Vagina (tissue), 2 donors: ENCODE measurements around the gene KRTAP12-2.

ENCODE experiments used
- POLR2A ChIP-seq, 2 donors: fragments of 450-650 bp; IDR thresholded peaks; one replicate each; pipeline ENCODE4 v1.6.1; 2017; ENCODE audit warnings: antibody characterized with exemption in 2 of 2, mild to moderate bottlenecking in 2 of 2, moderate library complexity in 2 of 2
- POLR2AphosphoS5 ChIP-seq, 2 donors: sonication (generic); formaldehyde crosslinking; IDR thresholded peaks; one replicate each; pipeline ENCODE4 v1.9.0; 2017; ENCODE audit warnings: antibody characterized with exemption in 2 of 2, mild to moderate bottlenecking in 2 of 2, low read depth in 1 of 2; ENCODE audit not compliant: insufficient read depth in 1 of 2
- TF ChIP-seq, protein P1 (sequence below), 3 experiments: fragments of 450-650 bp in 2 of 3; fragments of 200-600 bp in 1 of 3; sonication (generic) in 1 of 3; IDR thresholded peaks; one replicate each; pipeline ENCODE4 v1.5.1; 2017 to 2019; ENCODE audit warnings: antibody characterized with exemption in 3 of 3, mild to moderate bottlenecking in 2 of 3, moderate library complexity in 2 of 3

DNA sequence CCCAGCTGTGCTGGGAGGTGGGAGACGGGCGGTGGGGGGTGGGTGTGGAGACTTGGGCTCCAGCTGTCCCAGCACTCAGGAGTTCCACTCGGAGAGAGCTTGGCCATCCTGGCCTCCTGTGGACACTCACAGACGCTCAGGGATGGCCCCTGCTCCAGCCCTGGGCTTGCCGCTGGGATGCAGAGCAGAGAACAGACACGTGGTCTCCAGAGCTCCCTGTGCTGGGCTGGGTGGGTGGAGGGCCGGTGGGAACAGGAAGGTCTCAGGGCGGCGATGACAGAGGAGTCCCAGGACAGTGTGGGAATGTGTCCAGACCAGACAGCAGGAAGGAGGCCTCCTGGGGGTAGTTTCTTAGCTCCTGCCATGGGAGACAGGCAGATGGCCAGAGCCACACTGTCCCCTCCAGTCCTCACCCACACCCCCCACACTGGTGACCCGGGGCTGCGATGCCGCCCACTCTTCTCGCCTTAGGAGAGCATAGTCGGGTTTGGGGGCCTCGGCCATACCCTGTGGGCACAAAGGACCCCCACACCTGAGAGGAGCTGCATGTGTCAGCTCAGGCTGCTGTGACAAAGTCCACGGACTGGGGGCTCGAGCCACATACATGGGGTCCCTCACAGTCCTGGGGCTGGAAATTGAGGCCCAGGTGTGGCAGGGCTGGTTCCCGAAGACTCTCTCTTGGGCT, 37.9 kb downstream of the KRTAP12-2 start:
- TF ChIP-seq, protein P1, sequence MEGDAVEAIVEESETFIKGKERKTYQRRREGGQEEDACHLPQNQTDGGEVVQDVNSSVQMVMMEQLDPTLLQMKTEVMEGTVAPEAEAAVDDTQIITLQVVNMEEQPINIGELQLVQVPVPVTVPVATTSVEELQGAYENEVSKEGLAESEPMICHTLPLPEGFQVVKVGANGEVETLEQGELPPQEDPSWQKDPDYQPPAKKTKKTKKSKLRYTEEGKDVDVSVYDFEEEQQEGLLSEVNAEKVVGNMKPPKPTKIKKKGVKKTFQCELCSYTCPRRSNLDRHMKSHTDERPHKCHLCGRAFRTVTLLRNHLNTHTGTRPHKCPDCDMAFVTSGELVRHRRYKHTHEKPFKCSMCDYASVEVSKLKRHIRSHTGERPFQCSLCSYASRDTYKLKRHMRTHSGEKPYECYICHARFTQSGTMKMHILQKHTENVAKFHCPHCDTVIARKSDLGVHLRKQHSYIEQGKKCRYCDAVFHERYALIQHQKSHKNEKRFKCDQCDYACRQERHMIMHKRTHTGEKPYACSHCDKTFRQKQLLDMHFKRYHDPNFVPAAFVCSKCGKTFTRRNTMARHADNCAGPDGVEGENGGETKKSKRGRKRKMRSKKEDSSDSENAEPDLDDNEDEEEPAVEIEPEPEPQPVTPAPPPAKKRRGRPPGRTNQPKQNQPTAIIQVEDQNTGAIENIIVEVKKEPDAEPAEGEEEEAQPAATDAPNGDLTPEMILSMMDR (IDR thresholded peaks at IDR 0.05): no peak
- TF ChIP-seq POLR2A (IDR thresholded peaks at IDR 0.05) (no peak), POLR2AphosphoS5 (IDR thresholded peaks at IDR 0.05; ENCODE audit: insufficient read depth in 1 of 2, low read depth in 1 of 2) (no peak)
